Activated gamma-delta T cell treated with anti-CD3 and anti-CD28 coated beads, Interleukin-2, amount 50 U/mL, for 16 hours (primary cell): ENCODE data around the gene NDUFA11.
A peak's percentile ranks its signal among the peaks of the same experiment; 100 is the strongest.

Experiments used
- DNase-seq: peaks from one replicate; pipeline ENCODE4 v3.0.0-alpha.2; 2020; ENCODE audit warnings: low read depth

The NDUFA11 gene

GRCh38 chr19:5903624-5904351 is at the start of gene NDUFA11:
Gene NDUFA11 (minus strand): TSS chr19:5903790. CDS start chr19:5903708, 82 bp downstream.
- peak; percentile 95 for DNase-seq

- DNase-seq: no peak
These were observed 49.5 kb upstream of the NDUFA11 start for GRCh38 chr19:5953030-5953589.

GRCh38 chr19:5952193-5953029 is 48.8 kb upstream of the NDUFA11 start:
- DNase-seq: no peak

- no peak for DNase-seq
These were observed 47.8 kb upstream of the NDUFA11 start for GRCh38 chr19:5951338-5951861.

GRCh38 chr19:5950741-5951140 is 47.2 kb upstream of the NDUFA11 start:
- DNase-seq: no peak

GRCh38 chr19:5949792-5950305 is 46.3 kb upstream of the NDUFA11 start:
- no peak for DNase-seq

- no peak for DNase-seq
These were observed 45.4 kb upstream of the NDUFA11 start for GRCh38 chr19:5948752-5949564.

- no peak for DNase-seq
These were observed 43.8 kb upstream of the NDUFA11 start for GRCh38 chr19:5947435-5947834.

GRCh38 chr19:5943623-5944022 is 40.0 kb upstream of the NDUFA11 start:
- no peak for DNase-seq

- DNase-seq: no peak
These were observed 39.5 kb upstream of the NDUFA11 start for GRCh38 chr19:5943045-5943444.

- no peak for DNase-seq
These were observed 38.1 kb upstream of the NDUFA11 start for GRCh38 chr19:5941673-5942072.

- DNase-seq: no peak
These were observed 36.9 kb upstream of the NDUFA11 start for GRCh38 chr19:5940260-5941208.

GRCh38 chr19:5937550-5937949 is 34.0 kb upstream of the NDUFA11 start:
- no peak for DNase-seq

GRCh38 chr19:5936292-5936592 is 32.7 kb upstream of the NDUFA11 start:
- no peak for DNase-seq

- DNase-seq: no peak
These were observed 32.1 kb upstream of the NDUFA11 start for GRCh38 chr19:5935473-5936291.

GRCh38 chr19:5934774-5935472 is 31.3 kb upstream of the NDUFA11 start:
- DNase-seq: no peak

GRCh38 chr19:5934069-5934401 is 30.4 kb upstream of the NDUFA11 start:
- no peak for DNase-seq

GRCh38 chr19:5933391-5934068 is 29.9 kb upstream of the NDUFA11 start:
- no peak for DNase-seq
